A549 treated with CORT108297 at 1 μM for 4 hours (cell line): Measurements from ENCODE around the gene FBXO47. TPM values are rescaled to one million over a fixed set of nuclear protein-coding genes. Genes with fewer than 3 reads are reported as not detected.

Source experiments
- total RNA-seq: library from RNA; stranded (reverse); fragments of 200-300 nt; extraction: Qiagen RNA extraction; gene quantifications from 5 replicates; pipeline ENCODE4 v1.2.3, GENCODE V29; 2022

FBXO47 gene, protein sequence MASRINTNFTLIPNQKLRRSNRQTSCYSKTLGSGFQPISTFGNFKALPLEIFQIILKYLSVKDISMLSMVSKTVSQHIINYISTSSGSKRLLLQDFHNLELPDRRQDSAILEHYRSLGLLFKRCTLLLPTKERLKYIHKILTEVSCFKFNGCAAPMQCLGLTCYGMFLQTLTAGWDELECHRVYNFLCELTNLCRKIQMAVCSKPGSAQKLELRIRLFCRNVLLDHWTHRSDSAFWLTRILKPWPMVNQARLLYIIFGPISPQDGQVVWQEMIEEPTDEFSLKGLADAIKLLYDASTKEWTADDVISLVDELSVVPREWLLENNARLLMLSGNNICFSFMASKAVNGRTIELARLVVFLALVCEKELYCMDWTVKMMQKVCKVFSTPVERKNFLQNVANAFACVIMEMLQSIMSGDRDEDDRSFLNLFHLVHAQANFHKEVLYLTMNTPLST
- total RNA-seq = not detected in 5 replicates

DNA sequence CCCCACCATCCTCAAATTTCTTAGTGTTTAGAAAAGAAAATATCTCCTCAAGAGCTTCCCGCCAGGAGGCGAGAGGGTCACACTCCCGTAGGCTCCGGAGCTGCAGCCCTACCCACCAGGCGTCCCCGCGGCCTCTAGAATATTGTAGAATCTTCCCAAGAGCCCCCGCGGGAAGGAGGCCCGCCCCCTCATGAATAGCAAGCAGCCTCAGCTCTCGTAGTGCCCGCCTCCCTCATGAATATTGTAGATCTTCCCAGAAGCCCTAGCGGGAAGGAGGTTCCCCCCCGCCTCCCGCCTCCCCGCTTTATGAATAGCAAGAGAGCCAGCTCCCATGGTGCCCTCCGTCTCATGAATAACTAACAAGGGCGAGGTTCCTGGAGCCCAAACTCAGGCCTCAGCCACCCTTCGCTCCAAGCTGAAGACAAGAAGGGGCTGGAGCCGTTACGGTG, at the start of gene FBXO47:
TSS of gene FBXO47 (minus strand) at position 114 of the 449 bp plus-strand sequence. CDS start 4,378 bp downstream, outside the sequence.

DNA sequence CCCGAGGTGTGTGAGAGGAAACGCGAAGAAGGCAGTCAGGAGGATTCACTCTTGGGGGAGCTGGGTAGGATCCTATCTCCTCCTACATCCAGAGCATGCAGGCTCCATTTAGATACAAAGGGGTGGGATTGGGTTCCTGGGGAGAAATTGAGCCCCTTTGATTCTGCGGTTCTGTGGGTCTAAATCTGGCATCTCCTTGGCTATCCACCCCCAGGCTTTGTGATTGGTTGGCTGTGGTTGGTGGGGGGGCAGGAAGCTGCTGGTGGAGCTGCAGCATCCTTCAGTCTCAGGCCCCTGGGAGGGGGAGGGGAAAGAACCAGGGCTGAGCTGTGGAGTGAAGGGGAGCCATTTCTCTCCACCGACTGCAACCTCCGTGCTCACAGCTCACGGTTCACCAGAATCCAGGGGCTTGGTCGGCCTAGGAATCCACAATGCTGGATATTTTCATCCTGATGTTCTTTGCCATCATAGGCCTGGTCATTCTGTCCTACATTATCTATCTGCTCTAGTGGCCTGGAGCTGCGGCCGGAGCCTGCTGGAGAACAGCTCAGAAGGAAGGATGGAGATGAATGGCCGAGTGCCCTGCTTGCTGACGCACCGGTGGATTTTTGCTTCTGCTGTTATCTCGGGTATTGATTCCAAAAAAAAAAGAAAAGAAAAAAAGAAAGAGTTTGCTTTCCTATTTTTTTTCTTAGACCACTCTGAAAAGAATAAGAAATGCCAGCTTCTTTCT, 41.8 kb downstream of the FBXO47 start, which contains the start of gene LASP1NB:
TSS of gene LASP1NB (plus strand) at position 352 of the 733 bp plus-strand sequence.

Other genes starting within 250 kb of the FBXO47 start
- 50.3 to 99.9 TPM (median 91.2 TPM) in 5 replicates for gene CISD3, start 237.1 kb downstream of the FBXO47 start, total RNA-seq
- 34.1 to 69.7 TPM (median 62.4 TPM) in 5 replicates for gene PCGF2, start 219.1 kb downstream of the FBXO47 start, total RNA-seq
- gene PSMB3, start 214.7 kb downstream of the FBXO47 start, total RNA-seq = 330 to 449 TPM (median 433 TPM) in 5 replicates
- 37.3 to 45.1 TPM (median 40.1 TPM) in 5 replicates for gene PIP4K2B, start 167.8 kb downstream of the FBXO47 start, total RNA-seq
- 21.6 to 26.3 TPM (median 21.9 TPM) in 5 replicates for gene CWC25, start 142.1 kb downstream of the FBXO47 start, total RNA-seq
- 2,464 to 3,040 TPM (median 2,725 TPM) in 5 replicates for gene RPL23, start 113.7 kb downstream of the FBXO47 start, total RNA-seq
- gene LASP1, start 97.3 kb downstream of the FBXO47 start, total RNA-seq = 237 to 268 TPM (median 261 TPM) in 5 replicates
- gene PLXDC1, start 184.2 kb upstream of the FBXO47 start, total RNA-seq = 0.09 to 0.41 TPM (median 0.27 TPM) in 5 replicates
- gene ARL5C, start 198.8 kb upstream of the FBXO47 start, total RNA-seq = not detected in 5 replicates
- 3.8 to 6.6 TPM (median 5.8 TPM) in 5 replicates for gene CACNB1, start 230.3 kb upstream of the FBXO47 start, total RNA-seq
- 3,739 to 4,126 TPM (median 4,064 TPM) in 5 replicates for gene RPL19, start 232.9 kb upstream of the FBXO47 start, total RNA-seq